NCI-H345 (cell line): ENCODE data around the gene THOC3.
"Not testable (repeated sequence)": the region's sequence is repeated elsewhere in the genome, so short reads cannot be mapped to it uniquely, and the experiment has no call there.

ENCODE experiments used
- DNase-seq: peaks from one replicate; lab custom pipeline; 2025; lab: John Stamatoyannopoulos, UW

Gene THOC3

GRCh38 chr5:175940632-175941031 lies 27.5 kb downstream of the THOC3 start:
- not testable (repeated sequence) for DNase-seq

DNA sequence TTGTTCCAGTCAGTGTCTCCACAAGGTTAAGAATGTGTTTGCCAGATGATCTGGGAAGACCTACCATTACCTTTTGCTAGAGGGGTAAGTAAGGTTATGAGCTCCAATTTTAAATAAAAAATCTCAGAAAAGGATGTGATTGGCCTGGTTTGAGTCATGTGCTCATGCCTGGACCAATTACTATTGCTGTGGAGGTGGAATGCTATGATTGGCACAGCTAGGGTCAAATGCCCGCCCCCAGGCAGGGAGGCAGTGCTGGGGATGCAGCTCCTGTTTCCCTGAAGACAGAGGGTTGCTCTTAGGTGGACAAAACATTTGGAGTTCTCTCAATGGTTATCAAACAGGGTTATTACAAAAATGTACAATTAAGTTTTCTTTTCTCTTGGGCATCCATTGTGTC lies 29.6 kb downstream of the THOC3 start:
- DNase-seq = not testable (repeated sequence)

DNA sequence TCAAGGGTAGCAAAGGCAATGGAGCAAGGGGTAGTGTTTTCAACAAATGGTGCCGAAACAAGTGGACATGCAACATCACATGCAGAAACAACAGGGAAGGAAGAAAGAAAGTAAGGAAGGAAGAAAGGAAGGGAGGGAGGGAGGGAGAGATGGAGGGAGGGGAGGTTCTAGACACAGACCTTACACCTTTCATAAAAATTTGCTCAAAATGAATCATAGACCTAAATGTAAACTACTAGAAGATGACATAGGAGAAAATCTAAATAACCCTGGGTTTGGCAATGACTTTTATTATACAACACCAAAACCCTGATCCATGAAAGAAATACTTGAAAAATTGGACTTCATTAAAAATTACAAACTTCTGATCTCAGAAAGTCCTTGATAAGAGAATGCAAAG lies 39.4 kb downstream of the THOC3 start:
- DNase-seq = not testable (repeated sequence)

DNA sequence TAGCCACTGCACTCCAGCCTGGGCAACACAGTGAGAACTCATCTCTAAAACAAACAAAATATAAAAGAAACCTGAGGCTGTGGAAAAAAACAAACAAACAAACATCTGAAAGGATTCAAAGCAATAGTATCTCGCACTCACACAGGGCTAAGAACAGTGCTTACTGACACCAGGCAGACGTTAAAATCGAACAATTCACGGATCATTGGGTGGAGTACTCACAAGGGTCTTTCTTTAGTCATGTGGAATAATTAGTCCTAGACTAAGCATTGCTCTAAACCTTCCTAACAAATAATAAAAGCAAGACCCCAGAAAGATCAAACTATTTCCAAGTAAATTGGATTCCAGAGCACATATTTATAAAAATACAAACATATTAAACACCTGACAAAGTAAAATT lies 43.0 kb downstream of the THOC3 start:
- not testable (repeated sequence) for DNase-seq

DNA sequence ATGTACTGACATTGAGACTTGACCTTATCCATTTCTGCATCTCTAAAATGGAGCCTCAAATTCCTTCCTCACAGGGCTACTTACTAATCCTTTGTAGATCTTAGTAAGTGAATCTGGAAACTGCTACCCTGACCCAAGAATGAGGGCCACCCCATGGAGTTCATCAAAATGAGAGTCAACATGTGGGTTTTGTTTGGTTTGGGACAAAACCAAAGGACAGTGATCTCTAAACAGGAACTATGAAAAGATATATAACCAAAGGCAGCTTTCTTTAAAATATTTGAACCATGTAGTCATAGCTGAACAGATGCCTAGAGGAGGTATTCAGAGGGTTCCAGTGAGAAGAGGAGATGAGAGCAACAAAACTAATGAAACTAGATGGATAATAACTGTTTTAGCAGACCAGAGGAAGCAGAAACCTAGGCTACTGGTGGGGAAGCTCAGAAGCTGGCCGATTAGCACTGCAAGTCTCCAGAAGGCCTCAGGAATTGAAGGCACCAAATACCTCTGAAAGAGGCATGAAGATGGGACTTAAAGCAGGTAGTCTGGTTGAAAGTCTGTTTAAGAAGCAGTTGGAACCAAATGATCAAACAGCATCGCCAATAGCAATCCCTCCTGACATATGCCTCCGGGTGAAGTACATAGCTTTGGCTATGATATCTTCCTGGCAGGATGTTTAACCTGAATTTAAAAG lies 45.8 kb downstream of the THOC3 start:
- DNase-seq = no peak

- no peak for DNase-seq
Observed at GRCh38 chr5:175921061-175921730, 46.9 kb downstream of the THOC3 start.

DNA sequence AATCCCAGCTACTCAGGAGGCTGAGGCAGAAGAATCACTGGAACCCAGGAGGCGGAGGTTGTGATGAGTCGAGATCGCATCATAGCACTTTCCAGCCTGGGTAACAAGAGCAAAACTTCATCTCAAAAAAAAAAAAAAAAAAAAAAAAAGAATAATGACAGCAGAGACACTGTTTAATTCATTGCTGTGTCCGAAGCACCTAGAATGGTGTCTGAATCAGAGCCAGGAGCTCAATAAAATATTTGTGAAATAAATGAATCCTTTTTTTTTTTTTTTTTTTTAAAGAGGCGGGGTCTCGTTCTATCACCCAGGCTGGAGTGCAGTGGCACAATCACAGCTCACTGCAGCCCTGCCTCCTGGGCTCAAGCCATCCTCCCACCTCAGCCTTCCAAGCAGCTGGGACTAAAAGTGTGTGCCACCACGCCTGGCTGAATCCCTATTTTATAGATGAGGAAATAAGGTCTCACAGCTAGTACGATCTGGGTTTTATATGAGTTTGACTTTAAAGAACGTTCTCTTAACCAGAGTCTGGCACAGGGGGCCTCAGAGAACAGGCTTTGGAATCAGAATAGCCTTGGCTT lies 47.8 kb downstream of the THOC3 start:
- no peak for DNase-seq

GRCh38 chr5:175915066-175916037 lies 52.8 kb downstream of the THOC3 start:
- not testable (repeated sequence) for DNase-seq

- not testable (repeated sequence) for DNase-seq
Observed at GRCh38 chr5:175913835-175914672, 54.1 kb downstream of the THOC3 start.

DNA sequence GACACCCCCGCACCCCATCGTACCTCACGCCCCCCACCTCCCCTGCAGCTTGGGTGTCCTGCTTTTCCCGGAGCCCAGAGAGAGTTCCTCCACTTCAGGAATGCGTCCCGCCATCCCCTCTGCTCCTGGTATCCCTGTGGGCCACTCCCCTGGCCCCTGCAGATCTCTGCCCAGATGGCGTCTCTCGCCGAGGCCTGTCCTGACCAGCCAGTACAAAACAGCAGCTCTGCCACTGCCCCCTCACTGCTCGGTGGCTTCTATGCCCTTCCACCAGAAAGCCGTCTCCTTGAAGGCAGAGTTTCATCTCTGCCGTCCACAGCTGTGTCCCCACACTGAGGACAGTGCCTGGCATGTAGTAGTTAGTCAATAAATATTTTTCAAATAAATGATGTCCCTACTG lies 58.0 kb downstream of the THOC3 start:
- DNase-seq = not testable (repeated sequence)
